Endothelial cell of umbilical vein (primary cell): Measurements from ENCODE around the gene FAM219A. TPM values are rescaled to one million over a fixed set of nuclear protein-coding genes. Genes with fewer than 3 reads are reported as not detected.

ENCODE experiments used
- BruUV-seq: library from RNA; stranded (reverse); fragments of 400-500 nt; replicated peaks from 2 replicates; lab custom pipeline; 2021; lab: Mats Ljungman, UMichigan
- CTCF ChIA-PET: fragments of 300-600, 350-600 bp; sonication (Branson Sonifier 250); formaldehyde crosslinking; loops from one replicate; lab custom pipeline; 2021; ENCODE audit warnings: antibody characterized with exemption, inconsistent platforms; lab: Charles Lee
- POLR2A ChIA-PET: fragments of 300-600, 350-600 bp; sonication (Branson Sonifier 250); formaldehyde crosslinking; loops from one replicate; lab custom pipeline; 2021; ENCODE audit warnings: antibody characterized with exemption, inconsistent platforms; lab: Charles Lee
- DNase-seq: peaks from one replicate; pipeline ENCODE4 v3.0.0-alpha.2; 2011; ENCODE audit warnings: low read depth, low spot score
- FAIRE-seq: peaks from 2 replicates; lab custom pipeline; 2011; peaks lifted over from hg19 to GRCh38; lab: Jason Lieb, UNC
- H2AFZ ChIP-seq: 2 replicates; pipeline ENCODE4 v1.6.0; 2012; ENCODE audit warnings: low read depth, low read length, control low read depth, inconsistent platforms
- H3K27ac ChIP-seq: 2 replicates; pipeline ENCODE4 v1.5.1; 2011; ENCODE audit warnings: low read depth, mild to moderate bottlenecking, control low read depth, low read length, moderate library complexity; ENCODE audit not compliant: insufficient read depth
- H3K27me3 ChIP-seq, 2 experiments: 2 replicates each; pipeline versions ENCODE4 v1.6.0 to v1.6.1; 2011; ENCODE audit warnings: low read length in 2 of 2, mixed read lengths in 1 of 2; ENCODE audit not compliant: control insufficient read depth in 2 of 2, insufficient read depth in 2 of 2
- H3K36me3 ChIP-seq, 2 experiments: 2 replicates in 1 of 2; 3 replicates in 1 of 2; pipeline ENCODE4 v1.5.1; 2011; ENCODE audit warnings: low read length in 2 of 2, mild to moderate bottlenecking in 1 of 2, moderate library complexity in 1 of 2; ENCODE audit not compliant: control insufficient read depth in 2 of 2, insufficient read depth in 2 of 2; ENCODE audit errors: extremely low read depth in 1 of 2
- H3K4me1 ChIP-seq: 3 replicates; pipeline ENCODE4 v1.5.1; 2011; ENCODE audit warnings: mild to moderate bottlenecking, low read length; ENCODE audit not compliant: control insufficient read depth, insufficient read depth; ENCODE audit errors: extremely low read depth
- H3K4me2 ChIP-seq: 2 replicates; pipeline ENCODE4 v1.6.1; 2011; ENCODE audit warnings: low read length, control low read depth, mixed read lengths; ENCODE audit not compliant: insufficient read depth
- H3K4me3 ChIP-seq, 3 experiments: fragments of 200-600 bp in 1 of 3; sonication (generic), shearing (Covaris generic) in 1 of 3; replicated peaks in 1 of 3; 2 replicates each; pipeline ENCODE4 v1.5.1; 2011 to 2016; ENCODE audit warnings: control low read depth in 3 of 3, low read length in 3 of 3, mild to moderate bottlenecking in 2 of 3, inconsistent platforms in 1 of 3, low read depth in 1 of 3, moderate library complexity in 1 of 3; ENCODE audit not compliant: insufficient read depth in 1 of 3
- H3K79me2 ChIP-seq: 2 replicates; pipeline ENCODE4 v1.6.0; 2012; ENCODE audit warnings: low read length, inconsistent platforms; ENCODE audit not compliant: control insufficient read depth, insufficient read depth
- H3K9ac ChIP-seq: replicated peaks from 2 replicates; pipeline ENCODE3; 2011; ENCODE audit warnings: low read length, control low read depth; ENCODE audit not compliant: insufficient read depth; ENCODE audit errors: extremely low read depth
- H3K9me1 ChIP-seq: replicated peaks from 3 replicates; pipeline ENCODE4 v1.6.0; 2011; ENCODE audit warnings: mild to moderate bottlenecking, low read length; ENCODE audit not compliant: control insufficient read depth, insufficient read depth; ENCODE audit errors: extremely low read depth
- H3K9me3 ChIP-seq: replicated peaks from 2 replicates; pipeline ENCODE4 v1.5.1; 2012; ENCODE audit warnings: low read length, inconsistent platforms; ENCODE audit not compliant: control insufficient read depth, insufficient read depth
- H4K20me1 ChIP-seq: replicated peaks from 2 replicates; pipeline ENCODE3; 2011; ENCODE audit warnings: mild to moderate bottlenecking, low read length; ENCODE audit not compliant: control insufficient read depth, insufficient read depth; ENCODE audit errors: extremely low read depth
- CTCF ChIP-seq, 2 donors: IDR thresholded peaks; 1 replicate in 1 of 2; 2 replicates in 1 of 2; pipeline ENCODE4 v1.5.1; 2011; ENCODE audit warnings: low read length in 2 of 2, mild to moderate bottlenecking in 2 of 2, moderate library complexity in 2 of 2, control low read depth in 1 of 2, inconsistent platforms in 1 of 2, low read depth in 1 of 2; ENCODE audit not compliant: insufficient read depth in 1 of 2; ENCODE audit errors: extremely low read depth in 1 of 2
- EZH2 ChIP-seq: IDR thresholded peaks from 2 replicates; pipeline ENCODE4 v1.6.1; 2012; ENCODE audit warnings: borderline replicate concordance, low read depth, mild to moderate bottlenecking, moderate library complexity, low read length, inconsistent platforms; ENCODE audit not compliant: severe bottlenecking
- FOS ChIP-seq: IDR thresholded peaks from 2 replicates; pipeline ENCODE4 v1.6.1; 2011; ENCODE audit warnings: mild to moderate bottlenecking, low read length, moderate library complexity, borderline replicate concordance; ENCODE audit not compliant: insufficient read depth
- GATA2 ChIP-seq: IDR thresholded peaks from 2 replicates; pipeline ENCODE4 v1.7.0; 2011; ENCODE audit warnings: low read depth, mild to moderate bottlenecking, moderate library complexity, mixed read lengths, low read length; ENCODE audit not compliant: insufficient read length, insufficient read depth
- JUN ChIP-seq: IDR thresholded peaks from 2 replicates; pipeline ENCODE4 v1.6.1; 2011; ENCODE audit warnings: borderline replicate concordance, low read depth; ENCODE audit not compliant: insufficient read length, insufficient read depth
- MAX ChIP-seq: IDR thresholded peaks from 2 replicates; pipeline ENCODE4 v1.6.1; 2011; ENCODE audit not compliant: insufficient read depth, insufficient read length
- MYC ChIP-seq: IDR thresholded peaks from one replicate; pipeline ENCODE4 v1.6.1; 2011; ENCODE audit warnings: mild to moderate bottlenecking, low read depth, low read length
- POLR2A ChIP-seq: IDR thresholded peaks from 2 replicates; pipeline ENCODE4 v1.6.1; 2012; ENCODE audit warnings: low read depth, mild to moderate bottlenecking, control low read depth, low read length
- POLR2AphosphoS5 ChIP-seq: IDR thresholded peaks from 2 replicates; pipeline ENCODE4 v1.6.1; 2012; ENCODE audit warnings: low read depth, mild to moderate bottlenecking, control low read depth, low read length, moderate library complexity; ENCODE audit not compliant: insufficient read depth
- dilution Hi-C: fragments of 300-500 bp; cut with MboI; formaldehyde crosslinking; loops from one replicate; pipeline ENCODE4 v1.15.0; 2019; ENCODE audit warnings: low sequenced_read_pairs; ENCODE audit not compliant: extremely low pct_ligation_motif_present
- intact Hi-C: fragments of 100-400 bp; cut with micrococcal nuclease; formaldehyde crosslinking; loops from one replicate; pipeline ENCODE4 v1.10.0; 2022
- polyA plus RNA-seq, 4 experiments: library from polyadenylated mRNA; depleted of rRNA in 3 of 4; stranded (reverse) in 3 of 4; unstranded in 1 of 4; fragments of >200 nt; gene quantifications; 2 replicates each; pipeline versions ENCODE4 v1.2.1 to v1.2.3, GENCODE V29; 2011 to 2012; ENCODE audit warnings: missing spikeins in 1 of 4
- total RNA-seq: library from RNA; stranded (reverse); gene quantifications from 2 replicates; pipeline ENCODE4 v1.2.3, GENCODE V29; 2021

Gene FAM219A
- total and polyA plus RNA-seq, 2 donors (not counting 3 experiments of a cell fraction or from before 2014, with no cell fraction given), result 18.1 to 35.7 TPM

GRCh38 chr9:34376596-34377403, 81.6 kb downstream of the FAM219A start, which contains the start of gene MYORG:
TSS of gene MYORG (minus strand) at chr9:34376898. CDS start at chr9:34372943, 3,955 bp downstream.
- ChIA-PET POLR2A (interaction anchor here (1.1 kb wide), 1 partner anchor 13 kb away, joined by 4 read pairs; no protein-coding TSS in a partner anchor), CTCF (interaction anchor here (0.7 to 9.4 kb wide), 8 partner anchors 10 to 227 kb away, joined by 3 to 152 read pairs (median 6); no protein-coding TSS in a partner anchor)
- Histone ChIP-seq H3K9ac (peak within 1 kb of the TSS; percentile 25), H3K4me1 (peaks cover 11% of the 10 kb centered on the region), H3K36me3 (no peaks in the 10 kb centered on the region), H3K27me3 (no peaks in the 10 kb centered on the region), H2AFZ (peak within 1 kb of the TSS; percentile 98), H3K4me2 (peak within 1 kb of the TSS; percentile 88), H3K9me1 (no peaks in the 10 kb centered on the region), H3K27ac (no peak within 1 kb of the TSS), H3K4me3 (peak within 1 kb of the TSS; percentile 44 to 79 (median 65)), H3K79me2 (no peaks in the 10 kb centered on the region), H3K9me3 (no peaks in the 10 kb centered on the region), H4K20me1 (no peaks in the 10 kb centered on the region)
- FAIRE-seq (peak; percentile 93), DNase-seq (peak; percentile 84)
- no TSS peak for BruUV-seq
- dilution Hi-C loops (no loop called here), intact Hi-C loops (loop anchor here (1.0 to 5.0 kb wide), 3 partner anchors 12 to 249 kb away; partner anchors contain the start of genes DCAF12 and UBAP1)
- TF ChIP-seq POLR2AphosphoS5 (no peak), GATA2 (peak; percentile 78)

GRCh38 chr9:34375901-34376595, 82.3 kb downstream of the FAM219A start:
- POLR2A ChIA-PET, result interaction anchor here (1.1 kb wide), 1 partner anchor 12 kb away, joined by 4 read pairs; no protein-coding TSS in a partner anchor
- peak overlapping the region; percentile 44 to 79 (median 65) for H3K4me3 ChIP-seq
- H3K27ac ChIP-seq, result no peak overlapping the region
- intact Hi-C loops, result loop anchor here (1.0 to 5.0 kb wide), 3 partner anchors 12 to 249 kb away; partner anchors contain the start of genes DCAF12 and UBAP1
- dilution Hi-C loops, result no loop called here
- peak overlapping the region; percentile 12 for H3K9ac ChIP-seq
- peak overlapping the region; percentile 88 for H3K4me2 ChIP-seq
- H4K20me1 ChIP-seq, result no peaks in the 10 kb centered on the region
- peak; percentile 67 for FAIRE-seq
- no peaks in the 10 kb centered on the region for H3K9me3 ChIP-seq
- TF ChIP-seq FOS (no peak), POLR2AphosphoS5 (no peak), MAX (no peak), EZH2 (no peak), GATA2 (no peak), CTCF (IDR thresholded peaks at IDR 0.05; ENCODE audit: extremely low read depth in 1 of 2, insufficient read depth in 1 of 2, low read depth in 1 of 2, low read length in 2 of 2) (no peak), POLR2A (no peak), MYC (no peak), JUN (no peak)
- peaks cover 10% of the 10 kb centered on the region for H3K4me1 ChIP-seq
- no peaks in the 10 kb centered on the region for H3K79me2 ChIP-seq
- H2AFZ ChIP-seq, result peak overlapping the region; percentile 98
- H3K9me1 ChIP-seq, result no peaks in the 10 kb centered on the region
- CTCF ChIA-PET, result interaction anchor here (1.0 to 9.4 kb wide), 5 partner anchors 11 to 228 kb away, joined by 3 to 152 read pairs (median 10); no protein-coding TSS in a partner anchor
- peak; percentile 42 for DNase-seq
- no peaks in the 10 kb centered on the region for H3K36me3 ChIP-seq
- no peaks in the 10 kb centered on the region for H3K27me3 ChIP-seq
- TSS peak; percentile 29 for BruUV-seq
